HG03135 (cell line): Measurements from ENCODE around the gene TALDO1.

Experiments
- ATAC-seq: cut with Tn5 transposase; IDR thresholded peaks from one replicate; pipeline ENCODE4 v1.9.1; 2021; ENCODE audit warnings: mild to moderate bottlenecking, moderate library complexity; ENCODE audit not compliant: unreplicated experiment

TALDO1 gene

DNA sequence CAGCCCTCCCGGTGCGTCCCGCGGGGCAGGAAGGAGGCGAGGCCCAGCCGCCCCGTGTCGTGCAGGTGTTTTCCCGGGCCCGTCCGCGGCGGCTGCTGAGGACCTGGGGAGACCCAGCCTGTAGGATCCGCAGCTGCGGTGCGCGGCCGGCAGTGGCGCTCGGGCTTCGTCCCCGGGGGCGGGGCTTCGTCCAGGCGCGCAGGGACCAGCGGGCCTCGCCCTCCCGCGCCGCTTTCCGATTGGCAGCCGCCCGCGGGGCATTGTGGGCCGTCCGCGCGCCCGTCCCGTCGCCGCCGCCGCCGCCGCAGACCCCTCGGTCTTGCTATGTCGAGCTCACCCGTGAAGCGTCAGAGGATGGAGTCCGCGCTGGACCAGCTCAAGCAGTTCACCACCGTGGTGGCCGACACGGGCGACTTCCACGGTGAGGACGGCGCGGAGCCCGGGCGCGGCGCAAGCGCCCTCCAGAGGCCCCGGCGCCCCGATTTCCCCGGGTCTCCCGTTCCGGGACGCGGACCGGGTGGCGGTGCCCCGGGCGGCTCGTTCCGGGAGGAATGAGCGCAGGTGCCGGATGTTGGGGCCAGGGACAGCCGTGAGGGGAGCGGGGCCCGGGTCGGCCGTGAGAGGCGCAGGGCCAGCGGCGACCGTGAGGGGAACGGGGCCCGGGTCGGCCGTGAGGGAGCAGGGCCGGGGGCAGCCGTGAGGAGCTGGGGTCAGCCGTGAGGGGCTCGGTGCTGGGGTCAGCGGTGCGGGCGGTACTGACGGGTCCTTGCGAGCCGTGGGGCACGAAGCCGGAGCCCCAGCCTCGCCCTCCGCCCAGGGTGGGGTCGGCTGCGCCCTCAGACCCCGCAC is at the start of gene TALDO1:
Gene TALDO1, plus strand, starts transcription at position 307 of the 849 bp plus-strand sequence. Its CDS starts 18 bp downstream, at position 325.
- peak; percentile 83 for ATAC-seq

DNA sequence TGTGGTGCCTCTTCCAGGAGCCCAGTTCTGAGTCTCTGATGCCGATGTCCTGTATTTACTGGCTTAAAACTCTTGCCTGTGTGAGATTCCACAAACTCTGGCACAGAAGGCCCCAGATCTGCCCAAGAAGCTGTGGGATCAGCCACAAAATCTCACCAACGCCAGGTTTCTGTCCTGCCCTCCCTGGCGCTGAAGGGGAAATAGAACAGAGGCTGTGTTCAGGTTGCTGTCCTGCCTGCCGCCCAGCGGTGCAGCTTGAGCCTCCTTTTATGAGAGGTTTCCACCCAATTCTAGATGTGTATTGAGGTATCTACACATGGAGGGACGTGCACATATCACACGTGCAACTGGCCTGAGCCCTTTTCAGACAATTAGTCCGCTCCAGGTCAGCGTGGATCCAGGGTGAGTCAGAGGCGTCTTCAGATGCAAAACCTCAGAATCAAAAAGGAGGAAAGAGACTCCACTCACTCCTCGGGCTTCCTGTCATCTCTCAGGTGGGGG is 49.4 kb upstream of the TALDO1 start:
- ATAC-seq, result no peak

DNA sequence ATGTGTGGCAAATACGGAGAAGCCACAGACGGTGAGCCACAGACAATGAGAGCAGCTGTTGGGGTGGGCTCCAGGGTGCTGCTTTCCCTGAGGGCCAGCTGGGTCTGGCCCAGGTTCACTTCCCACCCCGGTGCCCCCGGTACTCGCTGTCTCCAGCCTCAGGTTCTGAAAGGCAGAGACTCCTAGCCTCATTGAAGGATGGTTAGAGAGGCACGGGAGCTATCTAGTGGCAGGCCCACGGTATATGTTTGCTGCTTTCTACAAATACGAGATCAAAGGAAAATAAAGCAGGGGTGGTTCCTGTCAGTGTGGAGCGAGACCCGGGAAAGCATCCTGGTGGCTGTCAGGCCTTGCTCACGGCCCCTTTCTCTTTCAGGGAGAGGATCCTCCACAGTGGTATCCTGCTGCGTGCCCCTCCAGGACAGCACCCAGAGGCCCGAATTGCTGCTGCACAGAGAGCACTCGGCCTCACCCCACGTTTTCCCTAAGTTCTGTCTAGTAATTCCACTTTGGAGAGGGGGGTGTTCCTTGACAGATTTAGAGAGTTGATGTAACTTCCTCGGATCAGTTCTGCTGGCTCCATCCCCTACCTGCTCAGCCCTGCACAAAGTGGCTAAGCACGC is 48.7 kb upstream of the TALDO1 start:
- no peak for ATAC-seq

DNA sequence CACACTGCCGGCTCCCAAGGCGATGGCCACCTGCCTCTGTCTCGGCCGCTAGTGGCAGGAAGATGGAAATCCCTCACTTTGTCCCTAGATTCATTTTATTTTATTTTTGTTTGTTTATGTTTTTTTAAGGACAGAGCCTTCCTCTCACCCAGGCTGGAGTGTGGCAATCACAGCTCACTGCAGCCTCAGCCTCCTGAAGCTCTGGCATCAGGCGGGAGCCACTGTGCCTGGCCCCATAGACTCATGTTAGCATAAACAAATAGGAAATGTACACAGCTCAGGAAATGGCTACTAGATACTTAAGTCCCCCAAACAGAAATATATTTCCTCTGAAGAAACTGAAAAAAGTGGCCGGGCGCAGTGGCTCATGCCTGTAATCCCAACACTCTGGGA is 48.2 kb upstream of the TALDO1 start:
- ATAC-seq, result no peak

DNA sequence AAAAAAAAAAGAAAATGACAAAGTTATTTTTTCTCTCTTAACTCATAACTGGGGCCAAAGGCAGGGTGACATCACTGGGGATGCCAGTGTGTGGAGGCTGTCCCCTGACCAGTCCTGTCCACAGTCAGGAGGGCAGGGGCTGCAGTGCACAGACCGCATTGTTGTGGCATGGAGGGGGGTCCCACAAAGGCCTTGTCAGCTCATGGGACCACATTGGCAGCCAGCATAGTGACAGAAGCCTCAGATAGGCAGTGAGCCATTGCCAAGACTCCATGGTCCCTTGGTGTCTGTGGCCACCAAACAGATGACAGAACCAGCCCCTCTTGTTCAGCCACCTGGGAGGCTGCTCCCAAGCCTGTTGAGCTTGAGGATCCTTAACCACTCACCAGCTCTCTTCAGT is 47.5 kb upstream of the TALDO1 start:
- ATAC-seq, result no peak

DNA sequence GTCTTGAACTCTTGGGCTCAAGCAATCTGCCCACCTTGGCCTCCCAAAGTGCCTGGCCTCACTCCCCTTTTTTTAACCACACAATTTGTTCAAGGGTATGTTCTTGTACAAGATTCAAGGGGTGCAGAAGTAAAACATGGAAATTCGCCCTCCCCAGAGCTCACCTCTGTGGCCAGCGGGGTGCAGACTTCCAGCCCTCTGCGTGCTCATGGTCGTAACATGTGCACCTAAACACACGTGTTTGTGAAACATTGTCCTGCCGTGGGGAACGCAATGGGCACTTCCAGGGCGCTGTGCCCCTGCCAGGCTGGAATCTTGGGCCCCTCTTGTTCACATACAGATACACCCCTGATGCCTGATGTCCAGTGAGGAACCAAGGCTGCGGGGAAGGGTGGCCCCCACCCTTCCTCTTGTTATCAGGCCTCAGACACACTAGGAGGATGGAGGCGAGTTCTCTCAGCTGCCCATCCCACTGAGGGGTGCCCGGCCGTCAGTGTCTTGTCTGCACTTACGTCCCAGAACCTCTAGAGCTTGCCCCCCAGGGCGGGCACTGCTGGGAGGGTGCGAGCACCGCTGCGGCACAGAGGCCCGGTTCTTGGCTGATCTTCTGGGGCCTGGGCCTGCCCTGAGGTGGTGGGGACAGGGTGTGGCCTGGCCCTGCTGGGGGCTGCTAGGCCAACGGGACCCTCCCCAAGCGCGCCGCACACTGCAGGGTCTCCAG is 45.4 kb upstream of the TALDO1 start:
- no peak for ATAC-seq

DNA sequence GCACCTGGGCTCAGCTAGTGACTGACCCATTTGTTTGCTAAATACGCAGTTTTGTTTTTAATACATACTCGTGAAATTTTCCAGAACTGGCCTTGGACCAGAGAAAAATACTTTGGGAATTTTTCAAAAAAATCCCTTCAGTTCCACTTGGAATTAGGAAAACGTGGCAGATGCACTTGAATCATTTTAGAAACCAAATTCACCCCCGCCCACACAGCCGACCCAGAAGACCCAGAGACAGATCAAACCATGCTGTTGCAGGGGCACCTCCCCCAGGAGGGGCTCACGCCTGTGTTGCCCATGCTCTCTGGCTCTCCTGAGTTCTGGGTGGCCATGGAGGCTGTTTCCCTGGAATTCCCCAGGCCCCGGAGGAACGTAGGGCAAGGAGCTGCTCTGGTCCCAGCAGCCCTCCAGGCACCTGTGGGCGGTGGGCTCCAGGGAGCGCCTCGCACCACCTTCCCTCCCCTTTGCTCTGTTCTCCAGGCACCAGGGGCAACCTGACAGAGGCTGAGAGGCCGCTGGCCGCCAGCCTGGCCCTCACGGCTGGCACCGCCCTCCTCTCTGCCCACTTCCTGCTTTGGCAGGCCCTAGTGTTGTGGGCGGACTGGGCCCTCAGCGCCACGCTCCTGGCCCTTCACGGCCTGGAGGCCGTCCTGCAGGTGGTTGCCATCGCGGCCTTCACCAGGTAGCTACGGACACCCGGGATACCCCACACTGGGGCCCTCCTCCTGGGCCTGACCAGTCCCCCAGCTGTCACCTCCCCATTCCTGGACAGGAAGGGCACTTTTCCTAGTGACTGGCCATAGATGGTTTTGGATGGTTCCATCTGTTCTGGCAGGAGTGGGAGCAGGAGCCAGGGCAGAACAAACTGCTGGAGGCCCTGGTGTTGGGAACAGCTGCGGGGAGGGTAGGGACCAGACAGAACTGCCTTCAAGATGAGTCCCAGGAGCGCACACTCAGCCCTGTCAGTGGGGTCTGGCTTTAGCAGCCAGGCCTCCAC is 44.5 kb upstream of the TALDO1 start:
- no peak for ATAC-seq

DNA sequence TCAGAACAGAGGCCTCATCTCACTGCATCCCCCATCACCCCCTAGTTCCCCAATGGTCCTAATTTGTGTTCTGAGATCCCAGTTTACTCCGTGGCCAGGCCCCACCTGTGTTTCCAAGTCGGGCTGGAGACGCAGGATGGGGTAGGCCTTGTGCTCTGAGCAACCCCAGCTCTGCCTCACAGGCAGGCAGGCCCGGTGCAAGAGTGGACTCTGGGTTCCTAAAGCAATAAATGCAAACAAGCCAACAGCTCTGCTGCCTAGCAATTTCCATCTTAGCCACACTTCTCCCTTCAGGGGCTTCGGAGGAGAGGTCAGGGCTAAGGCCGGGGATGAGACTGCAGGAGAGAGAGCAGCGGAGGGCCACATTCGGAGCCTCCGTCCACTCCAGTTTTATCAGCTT is 43.8 kb upstream of the TALDO1 start:
- no peak for ATAC-seq

DNA sequence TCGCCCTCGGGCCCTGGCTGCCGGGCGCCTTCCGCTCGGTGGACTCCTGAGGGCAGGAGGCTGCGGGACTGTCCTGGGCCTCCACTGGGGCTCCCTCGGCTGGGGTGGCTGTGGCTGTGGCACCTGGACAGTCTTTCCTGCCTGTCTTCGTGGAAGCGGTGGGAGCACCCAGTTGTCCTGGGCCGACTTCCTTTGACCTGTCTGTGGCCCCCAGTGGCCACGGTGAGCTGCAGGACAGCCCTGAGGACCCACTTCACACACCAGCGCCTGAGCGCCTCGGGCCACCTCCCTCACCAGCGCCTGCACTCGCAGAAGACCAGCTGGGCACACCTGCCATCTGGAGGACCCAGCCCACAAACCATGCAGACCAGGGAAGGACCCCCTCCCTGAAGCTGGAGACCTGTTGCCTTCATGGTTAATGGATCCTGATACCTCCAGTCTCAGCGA is 43.0 kb upstream of the TALDO1 start:
- no peak for ATAC-seq

DNA sequence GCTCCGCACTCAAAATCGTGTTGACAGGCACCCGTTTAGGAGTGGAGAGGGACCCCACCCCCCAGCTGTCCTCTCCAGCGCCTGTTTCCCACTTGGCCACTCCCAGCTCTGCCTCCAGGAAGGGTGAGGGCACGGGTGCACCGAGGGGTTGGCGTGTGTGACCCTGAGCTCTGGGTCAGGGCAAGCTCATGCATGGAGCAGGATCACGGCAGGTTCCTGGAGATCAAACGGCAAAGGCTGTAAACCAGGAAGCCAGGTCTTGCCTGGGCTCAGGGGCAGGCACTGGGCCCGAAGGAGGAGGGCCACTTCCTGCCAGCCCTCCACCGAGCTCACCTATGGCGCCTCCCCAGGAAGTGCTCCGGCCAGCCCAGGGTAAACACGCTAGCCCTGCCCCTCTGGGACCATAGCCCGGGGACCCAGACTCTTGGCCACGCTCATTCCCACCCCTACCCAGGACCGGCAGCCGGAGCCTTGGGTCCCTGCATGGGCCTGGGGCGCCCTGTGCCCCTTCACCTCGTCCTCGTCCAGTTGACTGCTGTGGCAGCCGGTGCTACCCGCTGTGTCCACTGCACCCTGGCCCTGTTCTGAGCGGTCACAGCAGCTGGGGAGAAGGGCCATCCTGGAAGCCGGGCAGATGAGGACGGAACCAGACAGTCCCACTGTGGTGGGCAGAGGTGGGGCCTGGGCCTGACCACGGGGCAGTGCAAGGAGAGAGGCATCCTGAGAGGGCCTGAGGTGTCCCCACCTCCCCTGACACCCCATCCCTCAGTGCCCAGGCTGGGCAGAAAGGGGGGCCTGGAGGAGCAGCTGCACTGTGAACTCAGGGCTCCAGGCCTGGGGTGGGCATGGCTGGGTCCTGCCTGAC is 42.3 kb upstream of the TALDO1 start:
- no peak for ATAC-seq

DNA sequence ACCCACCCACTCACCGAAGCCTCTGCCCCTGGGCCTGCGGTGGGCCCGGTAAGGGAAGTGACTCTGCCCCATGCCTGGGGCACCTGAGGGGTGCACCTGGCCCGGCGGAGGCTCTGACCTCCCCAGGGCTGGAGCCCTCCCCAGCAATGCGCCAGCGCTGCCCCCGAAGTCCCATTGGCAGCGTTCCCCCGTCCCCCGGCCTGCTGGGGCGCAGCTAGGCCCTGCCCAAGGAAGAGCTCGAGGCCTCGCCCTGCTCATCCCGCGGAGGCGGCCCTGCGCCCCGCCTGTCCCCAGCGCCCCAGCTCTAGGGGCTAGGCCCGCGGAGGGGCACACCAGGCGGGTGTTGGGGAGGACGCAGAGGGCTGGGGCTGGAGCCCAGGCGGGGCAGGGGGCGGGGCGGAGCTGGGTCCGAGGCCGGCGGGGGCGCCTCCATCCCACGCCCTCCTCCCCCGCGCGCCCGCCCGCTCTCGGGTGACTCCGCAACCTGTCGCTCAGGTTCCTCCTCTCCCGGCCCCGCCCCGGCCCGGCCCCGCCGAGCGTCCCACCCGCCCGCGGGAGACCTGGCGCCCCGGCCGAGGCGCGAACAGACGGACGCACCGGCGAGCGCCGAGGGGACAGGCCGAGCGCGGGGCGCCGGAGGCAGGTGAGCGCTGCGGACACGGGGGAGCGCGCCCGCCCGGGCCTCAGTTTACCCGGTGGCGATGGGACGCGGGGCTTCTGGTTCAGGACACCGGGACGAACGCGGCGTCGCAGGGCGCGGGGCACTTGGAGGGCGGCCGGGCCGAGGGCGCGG is 41.4 kb upstream of the TALDO1 start, which contains the start of gene EPS8L2:
Gene EPS8L2, plus strand, starts transcription at position 586 of the 793 bp plus-strand sequence. CDS start 3,177 bp downstream, outside the sequence.
- ATAC-seq, result no peak

DNA sequence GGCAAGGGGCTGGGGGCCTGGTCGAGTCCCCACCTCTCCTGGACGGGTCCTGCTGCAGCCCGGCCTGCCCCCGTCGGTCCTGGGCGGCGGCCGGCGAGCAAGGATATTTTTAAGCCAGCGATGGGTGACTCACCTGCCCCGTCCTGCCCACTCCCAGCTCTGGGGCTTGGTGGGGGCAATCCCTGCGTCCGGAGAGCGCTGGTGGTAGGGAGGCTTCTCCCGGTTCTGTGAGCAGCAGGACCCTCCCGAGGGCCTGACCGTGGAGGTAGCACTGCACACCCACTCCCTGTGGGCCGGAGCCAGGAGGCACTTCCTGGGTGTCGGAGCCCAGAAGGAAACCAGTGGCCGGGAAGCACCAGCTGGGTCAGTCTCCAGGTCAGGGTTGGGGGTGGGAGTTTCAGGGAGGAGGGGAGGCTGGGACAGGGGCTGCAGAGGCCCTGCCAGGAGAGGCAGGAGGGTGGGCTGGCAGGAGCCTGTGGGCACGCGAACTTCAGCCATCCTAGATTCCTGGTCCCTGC is 40.8 kb upstream of the TALDO1 start:
- no peak for ATAC-seq

DNA sequence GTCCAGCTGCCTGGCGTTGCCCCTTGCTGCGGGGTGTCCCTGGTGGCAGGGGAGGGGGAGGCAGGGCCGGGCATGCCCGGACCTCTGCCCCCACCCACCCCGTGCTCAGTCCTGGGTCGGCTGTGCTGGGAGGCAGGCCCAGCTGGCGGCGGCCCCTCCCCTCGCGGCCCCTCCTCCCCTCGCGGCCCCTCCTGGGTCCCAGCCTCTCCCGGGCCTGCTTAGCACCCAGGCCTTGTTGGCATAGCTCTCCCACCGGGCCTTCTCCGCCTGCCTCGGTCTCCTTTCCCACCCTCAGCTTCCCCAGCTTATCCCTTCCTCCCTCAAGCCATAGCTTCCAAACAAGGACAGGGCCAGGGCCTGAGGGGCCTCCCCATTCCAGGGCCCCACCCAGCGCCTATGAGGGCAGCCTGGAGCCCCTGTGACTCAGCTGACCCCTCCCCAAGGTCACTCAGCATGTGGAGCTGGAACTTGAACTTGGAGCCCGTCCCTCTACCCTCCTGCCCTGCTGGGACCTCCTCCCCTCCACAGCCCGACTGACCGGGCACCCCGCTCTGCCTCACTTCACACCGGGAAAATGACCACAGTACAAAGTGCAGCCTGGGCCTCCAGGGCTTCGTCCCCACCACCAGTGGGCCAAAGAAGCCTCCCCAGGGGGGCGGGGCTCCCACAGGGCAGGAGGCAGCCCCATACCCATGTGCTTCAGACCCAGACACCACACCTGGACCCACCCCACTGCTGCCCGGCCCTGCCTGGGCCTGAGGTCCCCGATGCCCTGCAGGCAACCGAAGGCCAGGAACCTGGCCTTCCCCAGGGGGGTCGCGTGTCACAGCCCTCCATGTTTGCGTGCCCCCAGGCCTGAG is 40.1 kb upstream of the TALDO1 start:
- no peak for ATAC-seq

DNA sequence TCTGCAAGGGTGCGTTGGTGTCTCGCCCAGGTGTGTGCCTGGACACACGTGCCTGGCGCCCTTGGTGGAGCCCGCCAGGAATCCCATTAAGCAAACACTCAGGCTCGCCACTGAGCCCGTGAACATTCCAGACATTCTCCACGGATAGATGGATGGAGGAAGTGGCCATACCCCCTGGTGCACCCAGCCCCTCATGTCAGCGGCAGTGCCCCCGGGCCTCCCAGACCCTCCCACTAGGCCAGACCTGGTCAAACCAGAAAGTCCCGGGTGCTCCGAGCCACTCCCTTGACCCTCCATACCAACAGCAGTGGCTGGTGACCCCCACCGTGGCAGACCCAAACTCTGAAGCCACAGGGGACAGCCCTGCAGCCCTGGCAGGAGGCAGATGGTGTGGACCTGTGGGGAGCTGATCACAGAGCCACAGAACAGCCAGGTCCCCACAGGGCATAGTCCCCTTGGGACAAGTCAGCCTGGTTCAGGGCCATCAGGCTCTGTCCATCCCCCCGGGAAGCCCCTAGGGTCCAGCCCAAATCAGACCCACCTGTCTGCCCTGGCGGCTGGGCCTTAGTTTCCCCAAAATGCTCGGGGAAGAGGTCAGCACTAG is 39.3 kb upstream of the TALDO1 start:
- ATAC-seq, result no peak

DNA sequence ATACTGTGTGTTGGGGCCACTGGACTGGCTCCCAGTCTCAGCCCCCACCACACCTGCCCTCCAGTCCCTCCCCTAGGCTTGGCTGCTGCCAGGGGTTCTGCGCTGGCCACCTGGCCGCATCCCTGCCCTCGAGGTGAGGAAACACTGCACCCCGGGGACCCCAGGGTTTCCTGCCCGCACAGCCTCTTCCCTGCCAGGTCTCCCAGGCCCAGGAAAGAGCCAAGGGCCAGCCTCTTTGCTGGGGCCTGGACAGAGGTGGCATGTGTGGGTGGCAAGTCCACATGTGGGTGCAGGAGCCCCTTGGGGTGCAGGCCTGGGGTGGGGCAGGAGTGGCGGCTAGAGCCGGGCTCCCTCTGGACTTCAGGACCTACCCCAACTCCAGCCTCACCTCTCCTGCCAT is 38.8 kb upstream of the TALDO1 start:
- ATAC-seq, result no peak

DNA sequence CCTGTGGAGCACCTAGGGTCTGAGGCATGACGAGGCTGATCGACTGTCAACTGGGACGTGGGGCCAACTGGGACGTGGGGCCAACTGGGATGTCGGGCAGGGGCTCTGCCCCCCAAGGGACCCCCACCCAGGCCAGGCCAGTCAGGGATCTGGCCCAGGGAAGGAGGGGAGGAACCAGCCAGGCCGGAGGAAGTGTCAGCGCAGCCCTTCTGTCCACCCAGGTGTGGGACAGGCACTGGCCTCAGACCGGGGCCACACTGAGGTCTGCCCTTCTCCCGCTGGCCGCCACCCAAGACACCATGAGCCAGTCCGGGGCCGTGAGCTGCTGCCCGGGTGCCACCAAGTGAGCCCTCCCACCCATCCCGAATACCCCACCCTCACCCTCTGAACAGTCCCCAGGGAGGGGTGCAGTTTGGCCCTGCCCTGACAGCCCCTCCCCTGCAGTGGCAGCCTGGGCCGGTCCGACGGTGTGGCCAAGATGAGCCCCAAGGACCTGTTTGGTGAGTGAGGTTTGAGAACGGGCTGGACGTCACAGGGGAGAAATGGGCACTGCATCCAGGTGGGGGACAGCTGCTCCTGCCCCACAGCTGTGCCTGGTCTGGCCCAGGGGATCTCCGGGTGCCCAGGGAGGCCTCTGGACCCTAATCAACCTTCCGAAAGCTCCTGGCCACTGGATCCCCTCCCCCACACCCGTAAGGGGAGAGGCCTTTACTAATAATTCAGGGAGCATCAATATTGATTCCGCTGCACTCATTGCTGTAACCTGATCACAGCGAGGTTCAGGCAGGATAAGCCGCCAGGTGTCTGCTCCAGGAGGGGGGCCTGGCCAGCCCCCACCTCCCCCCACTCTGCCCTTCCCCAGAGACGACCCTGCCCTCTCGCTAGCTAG is 37.9 kb upstream of the TALDO1 start:
- no peak for ATAC-seq
